Measurements from ENCODE around the gene TEDC1.

DNA sequence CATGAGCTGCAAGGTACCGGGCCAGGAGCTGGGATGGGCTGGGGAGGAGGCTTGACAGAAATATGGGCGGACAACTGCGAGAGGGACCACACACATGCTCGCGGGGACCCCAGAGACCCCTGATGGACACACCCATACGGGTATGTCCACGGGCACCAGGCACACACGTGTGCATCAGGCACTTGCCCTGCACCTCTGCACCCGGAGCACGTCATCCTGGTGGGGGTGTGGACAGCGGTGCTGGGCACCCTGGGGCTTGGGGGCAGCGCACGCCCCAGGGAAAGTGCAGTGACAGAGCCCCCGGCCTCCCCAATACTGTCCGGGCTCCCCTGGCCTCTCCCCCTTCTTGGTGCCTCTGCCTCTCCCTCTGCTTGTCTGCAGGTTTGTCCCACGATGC is 6.1 kb upstream of the TEDC1 start:
- TF ChIP-seq EZH2 (IDR thresholded peaks at IDR 0.05) (no peak), POLR2AphosphoS5 (IDR thresholded peaks at IDR 0.05; ENCODE audit: borderline replicate concordance, low read depth, low read length) (no peak), FOXP2 (optimal IDR thresholded peaks at IDR 0.05; ENCODE audit: control extremely low read depth, extremely low read length, insufficient read depth) (no peak)
